Fibroblast of skin of left quadriceps (primary cell): ENCODE data around the gene ANP32B.
"Not testable (repeated sequence)": the region's sequence is repeated elsewhere in the genome, so short reads cannot be mapped to it uniquely, and the experiment has no call there.

Experiments
- DNase-seq, 2 experiments: peaks; one replicate each; pipeline ENCODE4 v3.0.0-alpha.2; 2013; ENCODE audit warnings: low read depth in 2 of 2

The ANP32B gene

DNA sequence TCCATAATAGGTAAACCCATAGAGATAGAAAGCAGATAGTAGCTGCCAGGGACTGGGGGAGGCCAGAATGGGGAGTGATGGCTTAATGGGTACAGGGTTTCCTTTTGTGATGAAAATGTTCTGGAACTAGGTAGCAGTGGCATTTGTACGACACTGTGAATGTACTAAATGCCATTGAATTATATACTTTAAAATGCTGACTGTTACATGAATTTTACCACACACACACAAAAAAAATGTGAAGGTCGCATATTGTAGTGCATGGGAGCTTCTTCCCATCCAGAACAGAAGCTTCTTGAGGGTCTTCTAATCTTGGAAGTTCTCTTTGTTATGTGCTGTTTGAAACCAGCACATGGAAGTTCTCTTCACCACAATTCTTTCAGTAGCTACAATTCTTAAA, 19.9 kb upstream of the ANP32B start:
- no peak for DNase-seq

DNA sequence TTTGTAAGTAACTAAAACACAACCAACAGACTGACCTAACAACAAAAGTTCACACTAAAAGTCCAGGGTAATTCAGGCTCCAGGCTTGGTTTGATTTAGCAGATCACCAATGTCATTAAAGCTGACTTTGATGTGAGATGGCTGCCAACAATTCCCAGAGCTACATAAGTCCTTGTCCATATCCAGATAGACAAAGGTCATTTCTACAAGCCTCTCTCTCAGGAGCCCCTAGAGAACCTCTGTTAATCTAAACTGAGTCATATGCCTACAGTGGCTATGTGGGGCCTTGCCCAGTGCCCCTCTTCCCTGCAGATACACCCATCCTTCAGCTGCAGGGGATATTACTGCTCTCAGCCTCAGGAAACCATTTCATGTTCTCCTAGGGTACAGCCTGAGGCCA, 18.2 kb upstream of the ANP32B start:
- DNase-seq: no peak

DNA sequence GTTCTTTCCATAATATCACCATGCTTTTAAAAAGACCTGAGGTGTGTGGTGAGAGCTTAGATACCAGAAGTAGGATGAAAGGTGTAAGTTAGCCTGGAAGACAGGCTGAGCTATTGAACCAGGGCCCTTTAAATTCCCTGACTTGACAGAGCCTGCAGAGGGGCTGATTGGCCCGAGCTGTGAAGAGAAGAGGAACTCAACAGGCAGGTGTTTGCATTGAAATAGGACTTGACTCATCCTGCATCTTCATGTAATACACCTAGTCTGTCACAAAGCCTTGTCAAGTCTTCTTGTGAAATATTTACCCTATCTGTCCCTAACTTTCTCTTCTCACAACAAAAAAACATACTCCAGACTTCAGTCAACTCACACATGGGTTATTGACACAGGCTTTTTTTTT, 16.6 kb upstream of the ANP32B start:
- DNase-seq: no peak

DNA sequence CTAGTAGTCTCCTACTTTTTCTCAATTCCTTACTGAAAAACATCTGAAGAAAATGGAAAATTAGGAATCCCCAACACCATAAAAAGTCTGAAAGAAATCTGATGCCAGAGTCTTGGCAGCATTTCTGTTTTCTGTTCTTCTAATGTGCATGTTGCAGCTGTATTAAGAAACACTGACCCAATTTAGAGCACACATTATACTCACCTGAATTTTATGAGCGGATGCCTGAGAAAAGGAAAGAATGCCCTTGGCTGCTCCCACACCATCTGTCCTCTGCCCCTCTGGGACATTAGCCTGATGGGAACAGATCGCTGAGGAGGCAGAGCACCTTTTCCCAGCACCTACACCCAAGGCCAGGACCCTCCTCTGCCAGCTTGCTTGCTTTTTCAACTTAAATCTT, 14.1 kb upstream of the ANP32B start:
- no peak for DNase-seq

DNA sequence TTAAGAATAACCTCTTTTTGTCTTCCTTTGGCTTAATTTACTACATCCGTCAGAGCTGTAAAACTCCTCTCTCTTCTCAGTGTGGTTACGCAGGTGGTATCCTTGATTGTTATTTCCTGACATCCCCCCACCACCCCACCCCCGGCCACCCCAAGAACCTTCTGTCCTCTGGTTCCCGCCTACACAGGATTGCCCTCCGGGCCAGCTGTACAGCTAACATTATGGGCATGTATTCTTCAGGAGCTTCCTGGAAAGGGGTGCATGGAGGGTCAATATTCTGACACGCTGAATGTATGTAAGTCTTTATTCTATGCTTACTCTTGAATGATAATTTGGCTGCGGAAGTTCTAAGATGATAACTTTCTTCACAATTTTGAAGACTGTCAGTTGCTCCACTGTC, 13.0 kb upstream of the ANP32B start:
- no peak for DNase-seq

DNA sequence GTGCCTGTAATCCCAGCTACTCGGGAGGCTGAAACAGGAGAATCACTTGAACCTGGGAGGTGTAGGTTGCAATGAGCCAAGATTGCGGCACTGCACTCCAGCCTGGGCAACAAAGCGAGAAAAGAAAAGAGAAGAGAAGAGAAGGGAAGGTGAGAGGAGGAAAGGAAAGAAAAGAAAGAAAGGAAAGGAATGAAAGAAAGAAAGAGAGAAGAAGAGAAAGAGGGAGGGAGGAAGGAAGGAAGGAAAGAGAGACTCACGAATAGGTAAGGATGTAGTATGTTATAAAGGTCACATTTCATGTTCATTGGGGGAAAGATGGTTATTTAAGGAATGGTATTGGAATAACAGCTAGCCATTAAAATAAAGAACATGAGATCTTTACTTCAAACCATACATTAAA, 10.4 kb upstream of the ANP32B start:
- no peak for DNase-seq

DNA sequence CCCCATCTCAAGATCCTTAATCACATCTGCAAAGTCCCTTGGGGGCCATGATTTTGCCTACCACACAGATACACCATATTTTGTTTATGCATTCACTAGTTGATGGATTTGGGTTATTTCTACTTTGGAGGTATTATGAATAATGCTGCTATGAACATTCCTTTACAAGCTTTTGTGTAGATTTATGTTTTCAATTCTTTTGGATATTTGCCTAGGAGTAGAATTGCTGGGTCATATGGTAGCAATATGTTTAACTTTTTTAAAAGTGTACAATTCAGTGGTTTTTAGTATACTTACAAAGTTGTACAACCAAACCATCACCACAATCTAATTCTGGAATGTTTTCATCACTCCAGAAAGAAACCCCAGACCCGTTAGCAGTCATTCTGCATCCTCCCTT, 7.8 kb upstream of the ANP32B start:
- peak; percentile 75 to 81 for DNase-seq

DNA sequence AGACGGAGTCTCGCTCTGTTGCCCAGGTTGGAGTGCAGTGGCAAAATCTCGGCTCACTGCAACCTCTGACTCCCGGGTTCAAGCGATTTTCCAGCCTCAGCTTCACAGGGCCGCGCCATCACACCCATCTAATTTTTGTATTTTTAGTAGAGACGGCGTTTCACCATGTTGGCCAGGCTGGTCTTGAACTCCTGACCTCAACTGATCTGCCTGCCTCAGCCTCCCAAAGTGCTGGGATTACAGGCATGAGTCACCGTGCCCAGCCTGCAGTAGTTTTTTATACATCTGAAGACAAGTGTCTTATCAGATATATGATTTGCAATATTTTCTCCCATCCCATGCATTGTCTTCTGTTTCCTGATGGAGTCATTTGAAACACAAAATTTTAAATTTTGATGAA, 6.5 kb upstream of the ANP32B start:
- not testable (repeated sequence) for DNase-seq

DNA sequence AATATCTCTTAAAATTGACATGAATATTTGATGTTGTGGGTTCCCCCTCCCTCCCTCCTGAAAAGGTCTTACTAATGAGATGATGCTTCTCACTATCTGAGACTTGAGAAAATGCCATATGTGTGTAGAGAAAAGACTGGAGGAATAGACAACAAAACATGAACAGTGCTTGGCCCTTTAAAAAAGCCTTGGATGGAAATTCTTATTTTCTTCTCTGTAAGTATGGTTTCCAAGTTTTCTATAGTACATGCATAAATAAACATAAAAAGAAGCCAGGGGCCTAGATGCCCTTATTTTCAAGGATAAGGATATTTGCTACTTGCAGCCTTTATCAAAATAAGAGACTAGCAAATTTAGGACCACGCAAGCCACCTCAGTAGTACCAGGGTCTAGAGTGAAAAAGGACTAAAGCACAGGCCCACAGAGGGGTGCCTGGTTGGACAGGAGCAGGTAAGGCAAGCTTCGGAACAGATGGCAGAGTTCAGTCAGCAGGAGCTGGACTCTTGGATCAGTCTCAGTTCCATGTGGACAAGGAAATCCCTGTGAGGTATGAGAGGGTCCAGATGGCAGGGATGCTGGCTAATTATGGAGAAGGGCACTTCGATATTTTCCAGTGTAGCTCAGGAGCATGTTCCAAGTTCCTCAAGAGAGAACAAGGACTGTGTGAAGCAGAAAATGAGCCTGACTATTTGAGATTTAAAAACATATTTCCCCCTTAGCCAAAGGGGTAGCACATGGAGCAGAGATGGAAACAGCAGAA, 4.6 kb upstream of the ANP32B start:
- no peak for DNase-seq

DNA sequence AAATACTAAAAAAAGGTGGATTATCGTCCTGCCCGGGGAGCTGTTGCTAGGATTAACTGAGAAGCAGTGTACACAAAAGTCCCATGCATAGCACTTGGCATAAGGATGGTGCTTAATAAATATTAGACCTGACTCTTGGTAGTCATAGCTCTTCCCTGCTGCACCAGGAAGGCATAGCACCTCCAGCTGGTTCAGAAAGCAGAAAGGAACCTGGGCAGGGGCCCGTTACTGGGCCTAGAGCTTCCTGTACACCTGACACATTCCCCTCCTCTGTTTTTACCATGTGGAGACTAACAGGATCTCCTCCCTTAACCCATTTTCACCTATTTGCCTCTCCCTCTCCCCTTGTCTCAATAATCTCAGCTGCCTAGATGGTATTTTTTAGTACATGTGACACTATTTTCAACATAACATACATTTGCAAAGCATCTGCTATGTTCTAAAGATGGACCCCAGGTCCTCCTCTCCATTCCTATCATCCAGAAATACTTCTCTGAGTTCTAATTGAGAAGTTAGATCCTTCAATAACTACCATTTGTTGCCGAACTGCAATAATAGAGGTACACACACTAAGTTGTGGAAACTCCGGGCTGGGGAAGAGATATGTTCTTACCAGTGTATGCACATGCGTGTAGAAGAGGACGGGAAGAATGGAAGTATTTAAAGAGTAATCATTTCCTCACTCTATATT, 3.2 kb upstream of the ANP32B start:
- no peak for DNase-seq

DNA sequence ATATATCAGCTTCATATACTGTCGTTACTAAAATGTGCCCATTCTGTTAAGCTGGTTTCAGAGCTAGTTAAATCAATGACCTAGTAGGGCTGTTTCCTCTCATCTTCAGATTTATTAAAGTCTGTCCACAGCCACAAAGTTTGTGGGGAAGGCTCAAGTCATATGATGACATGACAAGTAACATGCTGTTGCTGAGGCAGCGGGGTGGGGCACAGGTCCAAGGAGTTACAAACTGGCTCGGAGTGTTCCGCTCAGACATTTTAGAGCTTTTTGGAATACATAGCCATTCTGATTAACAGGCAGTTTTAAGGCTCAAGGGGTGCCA, 2.7 kb upstream of the ANP32B start:
- no peak for DNase-seq

DNA sequence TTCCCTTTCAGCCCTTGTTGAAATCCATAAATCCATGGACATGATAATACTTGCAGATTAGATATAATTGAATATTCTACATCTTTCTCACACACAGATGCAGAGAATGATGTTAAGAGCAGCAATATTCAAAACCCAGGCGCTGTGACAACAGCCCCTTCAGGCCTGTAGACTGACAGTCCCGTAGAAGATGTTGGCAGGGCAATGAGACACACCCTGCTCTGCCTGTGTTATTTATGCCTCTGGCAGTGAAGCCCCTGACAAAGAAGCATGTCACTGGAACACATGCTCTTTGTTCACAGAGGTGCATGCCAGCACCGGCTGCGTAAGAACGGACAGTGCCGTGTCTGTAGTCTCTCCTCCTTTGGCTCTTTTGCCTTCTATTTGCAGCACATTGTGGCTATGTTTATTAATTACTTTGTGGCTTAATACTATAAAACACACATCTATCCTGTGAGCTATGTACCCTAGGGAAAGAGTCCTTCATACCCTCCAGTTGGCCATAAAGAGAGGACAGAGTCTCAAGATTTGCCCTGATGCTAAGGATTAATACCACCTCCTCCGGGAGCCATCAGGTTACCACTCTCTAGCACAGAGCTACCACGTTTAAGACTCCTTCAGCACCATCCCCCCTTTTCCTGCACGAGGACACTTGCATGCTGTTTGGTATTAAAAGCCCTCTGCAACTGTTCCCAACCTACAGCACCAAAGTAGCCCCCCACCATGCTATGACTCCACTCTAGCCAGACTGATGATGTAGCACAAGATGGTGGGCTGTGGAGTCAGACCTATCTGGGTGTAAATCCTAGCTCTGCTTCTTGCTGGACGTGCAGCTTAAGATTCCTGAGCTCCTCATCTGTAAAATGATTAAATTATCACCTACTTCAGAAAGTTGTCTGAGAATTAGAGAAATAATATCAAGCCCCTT, 2.0 kb upstream of the ANP32B start:
- no peak for DNase-seq

DNA sequence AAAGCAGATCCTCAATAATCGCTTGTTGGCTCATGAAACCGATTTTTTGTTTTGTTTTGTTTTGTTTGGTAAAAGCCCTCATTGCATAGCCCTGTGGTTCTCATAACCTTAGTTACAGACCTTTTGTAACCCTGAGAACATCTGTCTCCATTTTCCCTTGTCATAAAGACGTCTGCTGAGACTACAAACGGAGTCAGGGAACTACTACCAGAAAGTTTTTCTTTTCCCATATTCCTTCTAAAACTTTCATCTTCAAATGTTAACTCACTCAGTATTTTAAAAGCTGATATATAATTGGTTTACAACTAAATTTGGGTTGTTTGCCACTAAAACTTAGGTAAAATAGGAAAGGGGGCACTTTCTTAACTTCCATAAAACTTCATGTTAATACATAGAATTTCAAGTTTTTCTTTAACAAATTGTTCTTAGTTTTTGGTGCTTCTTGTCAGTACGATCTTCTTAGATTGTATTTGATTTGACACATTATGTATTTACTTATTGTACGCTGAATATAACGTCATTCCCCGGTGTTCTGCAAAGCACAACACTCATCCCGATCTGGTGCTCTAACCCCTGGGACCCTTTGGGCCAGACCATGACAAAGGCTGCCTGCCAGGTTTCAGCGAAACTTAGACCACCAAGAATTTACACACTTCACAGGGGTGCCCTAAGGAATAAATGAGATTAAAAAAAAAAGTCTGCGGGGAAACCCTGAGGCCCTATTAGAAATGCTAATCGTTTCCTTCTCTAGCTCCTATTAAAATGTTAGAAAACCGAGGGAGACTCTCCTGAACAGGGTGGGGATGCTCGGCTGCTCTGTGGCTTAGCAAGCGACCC, 1.1 kb upstream of the ANP32B start:
- no peak for DNase-seq

DNA sequence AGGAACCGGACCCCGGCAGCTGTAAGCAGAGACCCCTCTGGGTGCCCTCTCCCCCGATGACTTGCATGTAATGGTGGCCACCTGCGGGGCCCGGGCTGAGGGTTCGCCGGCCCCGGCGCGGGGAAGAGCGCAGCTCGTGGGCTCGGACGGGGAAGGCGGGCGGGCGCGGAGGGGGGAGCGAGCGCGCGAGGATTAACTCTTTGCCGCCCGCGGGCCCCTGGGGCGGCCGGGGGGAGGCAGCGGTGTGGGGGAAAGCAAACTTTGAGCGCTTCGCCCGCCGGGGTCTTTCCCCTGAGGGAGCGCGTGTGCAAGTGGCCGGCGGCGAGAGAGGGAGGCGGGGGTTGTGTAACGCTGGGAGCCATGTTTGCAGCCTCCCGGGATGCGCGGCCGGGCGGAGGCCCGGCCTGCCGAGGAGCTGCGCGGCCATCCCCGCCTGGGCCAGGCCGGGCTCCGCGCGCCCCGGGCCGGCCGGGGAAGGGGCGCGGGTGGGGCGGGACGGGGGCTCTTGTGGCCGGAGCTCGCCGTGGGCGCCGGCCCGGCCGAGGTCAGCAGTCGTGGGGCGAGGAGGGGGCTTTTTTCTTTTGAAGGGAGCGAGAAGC, 547 bp downstream of the ANP32B start:
- no peak for DNase-seq

DNA sequence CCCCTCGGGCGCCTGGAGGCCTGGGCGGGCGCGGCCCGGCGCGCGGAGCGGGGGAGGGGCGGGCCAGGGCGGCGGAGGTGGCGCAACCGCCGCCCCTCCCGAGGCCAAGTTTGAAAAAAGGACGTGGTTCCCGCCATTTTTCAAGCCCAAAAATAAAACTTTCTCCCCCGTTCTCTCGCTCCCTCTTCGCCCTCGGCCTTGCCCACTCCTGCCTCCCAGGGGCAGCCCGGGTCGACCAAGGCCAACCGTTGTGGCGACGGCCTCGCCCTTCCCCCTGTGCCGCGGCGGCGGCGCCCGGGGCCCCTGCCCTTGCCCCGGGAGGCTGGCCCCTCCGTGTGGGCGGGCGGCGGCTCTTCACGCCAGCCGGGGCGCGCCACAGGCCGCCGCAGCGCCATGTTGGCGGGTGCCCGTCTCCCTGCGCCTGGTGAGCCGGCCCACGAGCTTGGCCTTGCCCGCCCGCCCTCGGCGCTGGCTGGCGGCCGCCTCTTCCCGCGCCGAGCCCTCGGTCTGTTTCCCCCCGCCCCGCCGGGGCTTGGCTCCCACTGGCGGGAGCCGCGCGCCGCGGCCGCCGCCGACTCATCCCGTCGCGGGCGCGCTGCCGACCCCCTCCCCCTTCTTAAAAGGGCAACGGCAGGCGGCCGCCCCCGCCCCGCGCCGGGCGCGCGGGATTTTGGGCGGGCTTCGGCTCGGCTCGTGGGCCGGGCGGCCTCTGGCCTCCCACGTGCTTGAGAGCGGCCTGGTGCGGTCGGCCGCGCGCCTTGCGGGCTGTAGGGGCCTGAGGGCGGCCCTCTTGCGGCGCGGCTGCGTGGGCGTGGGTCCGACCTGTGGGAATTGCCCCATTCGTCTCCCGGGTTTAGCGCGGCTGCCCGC, 1.3 kb downstream of the ANP32B start:
- DNase-seq: peak; percentile 55 to 58

DNA sequence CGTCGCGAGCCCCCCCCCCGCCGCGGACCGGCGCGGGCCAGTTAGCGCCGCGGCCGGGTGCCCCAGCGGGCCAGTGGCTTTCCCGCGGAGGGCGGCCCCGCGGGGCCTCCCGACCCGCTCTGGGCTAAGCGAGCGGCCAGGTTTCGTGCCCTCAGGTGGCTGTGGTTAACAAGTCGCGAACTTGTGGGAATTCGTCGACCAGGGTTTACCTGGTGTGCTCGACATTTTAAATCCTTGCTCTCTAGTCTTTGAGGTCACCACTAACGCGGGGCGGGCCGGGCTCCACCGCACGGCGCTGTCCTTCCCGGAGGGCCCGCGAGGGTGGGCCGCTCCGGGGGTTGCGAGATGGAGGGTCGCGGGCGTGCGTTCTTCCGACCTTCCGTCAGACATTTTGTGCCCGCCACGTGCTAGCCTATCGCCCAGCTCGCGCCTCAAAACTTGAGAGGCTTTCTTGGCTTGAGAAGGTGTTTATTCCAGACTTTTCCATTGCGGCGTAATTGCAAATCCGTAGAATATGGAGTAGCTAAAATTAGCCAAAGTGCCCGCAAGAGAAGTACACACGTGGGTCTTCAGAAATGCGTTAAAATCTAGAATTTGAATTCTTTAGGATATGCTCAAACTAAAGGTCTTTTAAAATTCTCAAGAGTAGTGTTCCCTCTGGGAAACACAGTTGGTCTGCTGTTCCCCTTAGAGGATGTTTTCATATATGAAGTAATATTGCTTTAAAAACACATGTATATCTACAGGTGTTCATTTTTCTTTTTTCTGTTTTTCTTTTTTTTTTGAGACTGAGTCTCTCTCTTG, 2.1 kb downstream of the ANP32B start:
- no peak for DNase-seq

DNA sequence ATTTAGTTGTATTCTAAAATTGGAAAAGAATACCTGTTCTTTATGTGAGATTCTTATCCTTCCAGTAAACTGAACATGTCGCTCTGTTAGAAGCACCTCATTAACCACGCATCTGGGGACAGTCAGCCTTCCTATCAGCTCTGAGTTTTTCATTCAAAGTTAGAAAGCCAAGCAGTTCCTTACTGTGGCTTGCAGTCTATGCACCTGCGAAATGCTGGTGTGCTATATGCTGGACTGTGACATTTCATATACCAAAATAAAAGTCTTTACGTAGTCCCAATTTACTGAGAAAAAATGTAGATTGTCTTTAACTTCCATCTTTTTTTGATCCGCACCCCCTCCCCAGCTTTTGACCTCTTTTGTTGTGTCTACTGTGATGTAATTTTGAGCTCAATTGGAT, 4.3 kb downstream of the ANP32B start:
- DNase-seq: no peak

DNA sequence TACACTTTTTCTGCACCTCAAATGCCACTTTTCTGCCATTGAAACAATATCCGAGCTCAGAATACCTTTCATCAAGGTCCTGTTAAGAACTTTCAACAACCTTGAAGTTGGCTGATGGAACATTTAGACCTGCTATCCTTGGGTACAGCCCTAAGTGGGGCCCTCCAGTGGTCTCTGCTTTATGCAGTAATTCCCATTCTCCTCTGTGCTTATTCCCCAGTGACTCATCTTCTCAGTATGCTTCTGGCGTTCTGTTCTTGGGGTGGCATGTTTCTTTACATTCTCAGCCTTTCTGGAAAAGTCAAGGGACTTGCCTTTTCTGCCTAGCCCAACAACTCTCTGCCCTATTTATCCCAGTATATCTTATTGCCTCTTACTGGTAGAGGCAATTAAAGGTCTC, 7.1 kb downstream of the ANP32B start:
- peak in 1 of 2 experiments; percentile 49 for DNase-seq

DNA sequence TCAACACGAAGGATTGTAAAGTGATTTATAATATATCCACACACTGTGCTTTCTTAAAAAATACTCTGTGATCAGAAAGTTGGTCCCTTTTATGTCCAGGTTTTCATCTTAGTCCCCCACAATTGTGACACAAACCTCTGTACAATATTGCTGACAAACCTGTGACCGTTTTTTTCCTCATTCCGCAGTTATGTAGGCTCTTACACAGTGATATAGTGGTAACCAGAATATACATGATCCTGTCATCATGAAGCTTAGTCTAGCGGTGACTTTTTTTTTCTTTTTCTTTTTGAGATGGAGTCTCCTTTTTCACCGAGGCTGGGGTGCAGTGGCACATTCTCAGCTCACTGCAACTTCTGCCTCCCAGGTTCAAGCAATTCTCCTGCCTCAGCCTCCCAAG, 8.7 kb downstream of the ANP32B start:
- DNase-seq: no peak

DNA sequence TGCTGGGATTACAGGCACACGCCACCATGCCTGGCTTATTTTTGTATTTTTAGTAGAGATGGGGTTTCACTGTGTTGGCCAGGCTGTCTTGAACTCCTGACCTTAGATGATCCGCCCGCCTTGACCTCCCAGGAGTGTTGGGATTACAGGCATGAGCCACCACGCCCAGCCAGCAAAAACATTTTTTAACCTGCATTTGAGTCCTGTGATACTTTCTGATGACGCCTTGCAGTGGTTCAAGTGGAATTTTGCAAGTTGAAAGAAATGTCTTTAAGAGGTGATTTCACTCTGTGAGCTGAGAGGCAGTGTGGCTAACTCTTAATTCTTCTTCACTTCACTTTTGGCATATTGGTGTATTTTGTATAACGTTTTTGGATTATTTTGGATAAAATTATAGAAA, 9.1 kb downstream of the ANP32B start:
- no peak for DNase-seq
